Spleen (tissue), 7 donors: ENCODE results near the gene DLX2.

Experiments
- POLR2A ChIP-seq, 3 donors: fragments of 450-650 bp; IDR thresholded peaks; one replicate each; pipeline ENCODE4 v1.5.1; 2017; ENCODE audit warnings: antibody characterized with exemption in 3 of 3, mild to moderate bottlenecking in 1 of 3
- POLR2AphosphoS5 ChIP-seq, 3 donors: sonication (generic); formaldehyde crosslinking; IDR thresholded peaks; one replicate each; pipeline ENCODE4 v1.5.1; 2017; ENCODE audit warnings: antibody characterized with exemption in 3 of 3
- TF ChIP-seq, protein P1 (sequence below), 11 experiments: fragments of 200-600 bp in 7 of 11; fragments of 450-650 bp in 4 of 11; sonication (generic) in 4 of 11; IDR thresholded peaks in 8 of 11; conservative IDR thresholded peaks in 3 of 11; 1 replicate in 7 of 11; 2 replicates in 4 of 11; pipeline versions ENCODE4 v1.4.0 to v1.8.0; 2016 to 2021; ENCODE audit warnings: antibody characterized with exemption in 11 of 11, inconsistent platforms in 4 of 11, mild to moderate bottlenecking in 1 of 11
- donor health status: DM: no; HTN: no; CAD: no; lungs with moderate emphysema.
- donor health status: DM: no; HTN: no; CAD: no.
- donor health status: DM: no; HTN: no; CAD: no.

- TF ChIP-seq, protein P1, sequence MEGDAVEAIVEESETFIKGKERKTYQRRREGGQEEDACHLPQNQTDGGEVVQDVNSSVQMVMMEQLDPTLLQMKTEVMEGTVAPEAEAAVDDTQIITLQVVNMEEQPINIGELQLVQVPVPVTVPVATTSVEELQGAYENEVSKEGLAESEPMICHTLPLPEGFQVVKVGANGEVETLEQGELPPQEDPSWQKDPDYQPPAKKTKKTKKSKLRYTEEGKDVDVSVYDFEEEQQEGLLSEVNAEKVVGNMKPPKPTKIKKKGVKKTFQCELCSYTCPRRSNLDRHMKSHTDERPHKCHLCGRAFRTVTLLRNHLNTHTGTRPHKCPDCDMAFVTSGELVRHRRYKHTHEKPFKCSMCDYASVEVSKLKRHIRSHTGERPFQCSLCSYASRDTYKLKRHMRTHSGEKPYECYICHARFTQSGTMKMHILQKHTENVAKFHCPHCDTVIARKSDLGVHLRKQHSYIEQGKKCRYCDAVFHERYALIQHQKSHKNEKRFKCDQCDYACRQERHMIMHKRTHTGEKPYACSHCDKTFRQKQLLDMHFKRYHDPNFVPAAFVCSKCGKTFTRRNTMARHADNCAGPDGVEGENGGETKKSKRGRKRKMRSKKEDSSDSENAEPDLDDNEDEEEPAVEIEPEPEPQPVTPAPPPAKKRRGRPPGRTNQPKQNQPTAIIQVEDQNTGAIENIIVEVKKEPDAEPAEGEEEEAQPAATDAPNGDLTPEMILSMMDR (IDR thresholded peaks at IDR 0.05 in 8 of 11, conservative IDR thresholded peaks at IDR 0.05 in 3 of 11): no peak
- TF ChIP-seq POLR2A (IDR thresholded peaks at IDR 0.05): no peak
- no peak for TF ChIP-seq POLR2AphosphoS5 (IDR thresholded peaks at IDR 0.05)
Observed at GRCh38 chr2:172088245-172089004, 14.3 kb downstream of the DLX2 start.
